Nephron progenitor cell (in vitro differentiated cells): ENCODE results near the gene POLR1A.
A peak's percentile ranks its signal among the peaks of the same experiment; 100 is the strongest.
"Not testable (repeated sequence)": the region's sequence is repeated elsewhere in the genome, so short reads cannot be mapped to it uniquely, and the experiment has no call there.

ENCODE experiments used
- DNase-seq: peaks from one replicate; pipeline ENCODE4 v3.0.0; 2021
- H3K27ac Mint-ChIP-seq: 2 replicates; pipeline ENCODE4 v1.8.0; 2021; ENCODE audit warnings: mild to moderate bottlenecking, moderate library complexity, mixed read lengths
- H3K27me3 Mint-ChIP-seq: 2 replicates; pipeline ENCODE4 v1.8.0; 2021; ENCODE audit warnings: mild to moderate bottlenecking, low read depth, mixed read lengths; ENCODE audit not compliant: poor library complexity
- H3K36me3 Mint-ChIP-seq: 2 replicates; pipeline ENCODE4 v1.8.0; 2021; ENCODE audit warnings: low read depth, mixed read lengths
- H3K4me1 Mint-ChIP-seq: 2 replicates; pipeline ENCODE4 v1.8.0; 2021; ENCODE audit warnings: mixed read lengths
- H3K4me3 Mint-ChIP-seq: 2 replicates; pipeline ENCODE4 v1.8.0; 2021; ENCODE audit warnings: mild to moderate bottlenecking, moderate library complexity, mixed read lengths
- H3K9me3 Mint-ChIP-seq: 2 replicates; pipeline ENCODE4 v1.8.0; 2021; ENCODE audit warnings: mild to moderate bottlenecking, moderate library complexity, mixed read lengths
- TF ChIP-seq, protein P1 (sequence below): fragments of 200-600 bp; sonication (generic); IDR thresholded peaks from 2 replicates; pipeline ENCODE4 v1.5.0; 2021; ENCODE audit warnings: antibody characterized with exemption

POLR1A gene

DNA sequence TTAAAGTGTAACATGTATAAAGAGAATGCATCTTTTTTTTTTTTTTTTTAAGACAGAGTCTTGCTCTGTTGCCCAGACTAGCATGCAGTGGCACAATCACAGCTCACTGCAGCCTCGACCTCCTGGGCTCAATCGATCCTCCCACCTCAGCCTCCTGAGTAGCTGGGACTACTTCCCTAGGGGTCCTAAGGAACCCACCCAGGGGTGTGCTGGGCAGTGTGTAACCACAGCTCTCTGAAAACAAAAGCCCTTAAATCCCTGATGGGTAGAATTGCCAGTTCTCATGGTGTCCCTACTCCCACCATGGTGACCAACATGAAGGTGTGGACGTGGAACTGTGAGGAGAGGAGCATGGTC is 111.3 kb downstream of the POLR1A start:
- TF ChIP-seq, protein P1, sequence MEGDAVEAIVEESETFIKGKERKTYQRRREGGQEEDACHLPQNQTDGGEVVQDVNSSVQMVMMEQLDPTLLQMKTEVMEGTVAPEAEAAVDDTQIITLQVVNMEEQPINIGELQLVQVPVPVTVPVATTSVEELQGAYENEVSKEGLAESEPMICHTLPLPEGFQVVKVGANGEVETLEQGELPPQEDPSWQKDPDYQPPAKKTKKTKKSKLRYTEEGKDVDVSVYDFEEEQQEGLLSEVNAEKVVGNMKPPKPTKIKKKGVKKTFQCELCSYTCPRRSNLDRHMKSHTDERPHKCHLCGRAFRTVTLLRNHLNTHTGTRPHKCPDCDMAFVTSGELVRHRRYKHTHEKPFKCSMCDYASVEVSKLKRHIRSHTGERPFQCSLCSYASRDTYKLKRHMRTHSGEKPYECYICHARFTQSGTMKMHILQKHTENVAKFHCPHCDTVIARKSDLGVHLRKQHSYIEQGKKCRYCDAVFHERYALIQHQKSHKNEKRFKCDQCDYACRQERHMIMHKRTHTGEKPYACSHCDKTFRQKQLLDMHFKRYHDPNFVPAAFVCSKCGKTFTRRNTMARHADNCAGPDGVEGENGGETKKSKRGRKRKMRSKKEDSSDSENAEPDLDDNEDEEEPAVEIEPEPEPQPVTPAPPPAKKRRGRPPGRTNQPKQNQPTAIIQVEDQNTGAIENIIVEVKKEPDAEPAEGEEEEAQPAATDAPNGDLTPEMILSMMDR = no peak
- Mint-ChIP-seq H3K27ac (no peak overlapping the region), H3K27me3 (no peaks in the 10 kb centered on the region), H3K4me3 (no peak overlapping the region), H3K4me1 (peaks cover 33% of the 10 kb centered on the region), H3K9me3 (no peaks in the 10 kb centered on the region), H3K36me3 (no peaks in the 10 kb centered on the region)
- DNase-seq = no peak

DNA sequence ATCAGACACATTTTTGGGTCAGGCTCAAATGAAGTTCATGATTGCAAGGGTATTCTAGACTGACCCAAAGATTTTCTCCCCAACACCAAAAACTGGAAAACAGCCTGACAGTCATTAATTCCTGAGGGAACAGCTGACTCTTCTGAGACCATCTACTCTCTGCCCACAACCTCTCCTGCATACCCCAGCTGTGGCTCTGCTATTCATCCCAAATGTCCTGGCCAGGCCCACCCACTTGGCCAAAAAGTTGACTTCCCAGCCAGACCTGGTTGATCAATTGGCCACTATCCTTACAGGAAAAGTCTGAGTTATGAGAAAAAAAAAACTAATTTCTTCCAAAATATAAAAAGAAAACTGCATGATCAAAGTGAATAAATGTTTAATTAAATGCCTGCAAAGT is 113.1 kb downstream of the POLR1A start:
- Mint-ChIP-seq H3K36me3 (no peaks in the 10 kb centered on the region), H3K27ac (no peak overlapping the region), H3K27me3 (no peaks in the 10 kb centered on the region), H3K4me3 (no peak overlapping the region), H3K4me1 (peaks cover 33% of the 10 kb centered on the region), H3K9me3 (no peaks in the 10 kb centered on the region)
- DNase-seq = no peak
- TF ChIP-seq, protein P1 = no peak

DNA sequence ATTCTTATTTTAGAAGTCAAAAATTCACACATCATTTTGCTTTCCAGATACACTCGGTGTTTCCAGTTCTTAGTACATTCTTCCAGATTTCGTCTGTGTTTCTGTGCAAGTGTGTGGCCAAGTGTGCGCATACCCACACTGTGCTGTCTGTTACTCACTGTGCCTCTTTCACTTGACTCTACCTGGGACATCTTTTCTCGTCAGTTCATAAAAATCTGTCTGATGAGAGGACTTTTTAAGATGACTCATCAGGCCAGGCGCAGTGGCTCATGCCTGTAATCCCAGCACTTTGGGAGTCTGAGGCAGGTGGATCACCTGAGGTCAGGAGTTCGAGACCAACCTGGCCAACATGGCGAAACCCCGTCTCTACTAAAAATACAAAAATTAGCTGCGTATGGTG is 113.6 kb downstream of the POLR1A start:
- H3K4me1 Mint-ChIP-seq = peaks cover 33% of the 10 kb centered on the region
- not testable (repeated sequence) for H3K4me3 Mint-ChIP-seq, H3K36me3 Mint-ChIP-seq

DNA sequence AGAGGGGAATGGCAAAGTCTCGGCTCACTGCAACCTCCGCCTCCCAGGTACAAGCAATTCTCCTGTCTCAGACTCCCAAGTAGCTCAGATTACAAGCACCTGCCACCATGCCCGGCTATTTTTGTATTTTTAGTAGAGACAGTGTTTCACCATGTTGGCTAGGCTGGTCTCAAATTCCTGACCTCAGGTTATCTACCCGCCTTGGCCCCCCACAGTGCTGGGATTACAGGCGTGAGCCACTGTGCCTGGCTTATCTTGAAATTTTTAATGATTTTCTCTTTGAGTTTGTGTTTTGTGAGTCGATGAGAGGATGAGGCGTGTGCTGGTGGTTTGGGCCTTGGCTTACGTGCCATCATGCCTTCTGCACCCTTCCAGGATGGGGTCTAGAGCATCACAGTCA is 115.6 kb downstream of the POLR1A start:
- peak overlapping the region; percentile 8 for H3K27ac Mint-ChIP-seq
- H3K4me3 Mint-ChIP-seq = no peak overlapping the region
- no peaks in the 10 kb centered on the region for H3K36me3 Mint-ChIP-seq
- H3K27me3 Mint-ChIP-seq = peaks cover 4% of the 10 kb centered on the region
- peaks cover 4% of the 10 kb centered on the region for H3K9me3 Mint-ChIP-seq
- TF ChIP-seq, protein P1 = no peak
- H3K4me1 Mint-ChIP-seq = peaks cover 29% of the 10 kb centered on the region
- no peak for DNase-seq

More for the DNA sequence above, 113.6 kb downstream of the POLR1A start:
- DNase-seq, H3K27ac Mint-ChIP-seq, H3K27me3 Mint-ChIP-seq, H3K9me3 Mint-ChIP-seq: not testable (repeated sequence)

DNA sequence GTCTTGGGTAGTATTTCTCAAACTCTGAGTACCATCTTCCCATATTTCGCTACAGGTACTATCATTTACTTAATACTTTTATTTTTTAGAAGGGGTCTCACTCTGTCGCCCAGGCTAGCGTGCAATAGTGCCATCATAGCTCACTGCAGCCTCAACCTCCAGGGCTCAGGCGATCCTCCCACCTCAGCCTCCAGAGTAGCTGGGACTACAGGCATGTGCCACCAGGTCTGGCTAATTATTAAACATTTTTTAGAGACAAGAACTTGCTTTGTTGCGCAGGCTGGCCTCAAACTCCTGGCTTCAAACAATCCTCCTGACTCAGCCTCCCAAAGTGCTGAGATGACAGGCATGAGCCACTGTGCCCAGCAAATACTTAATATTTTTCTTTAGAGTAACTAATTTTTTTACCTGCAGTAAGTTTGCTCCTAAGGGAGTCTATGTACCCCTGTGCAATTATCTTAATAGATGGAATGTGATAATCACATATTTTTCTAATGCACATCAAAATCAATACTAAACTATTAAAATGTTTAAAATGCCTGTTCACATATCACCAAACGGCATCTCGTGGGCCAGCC is 116.3 kb downstream of the POLR1A start:
- H3K27me3 Mint-ChIP-seq = peaks cover 4% of the 10 kb centered on the region
- H3K9me3 Mint-ChIP-seq = peaks cover 4% of the 10 kb centered on the region
- H3K4me3 Mint-ChIP-seq = no peak overlapping the region
- H3K27ac Mint-ChIP-seq = no peak overlapping the region
- H3K36me3 Mint-ChIP-seq = no peaks in the 10 kb centered on the region
- H3K4me1 Mint-ChIP-seq = peaks cover 29% of the 10 kb centered on the region
- TF ChIP-seq, protein P1 = no peak
- no peak for DNase-seq

DNA sequence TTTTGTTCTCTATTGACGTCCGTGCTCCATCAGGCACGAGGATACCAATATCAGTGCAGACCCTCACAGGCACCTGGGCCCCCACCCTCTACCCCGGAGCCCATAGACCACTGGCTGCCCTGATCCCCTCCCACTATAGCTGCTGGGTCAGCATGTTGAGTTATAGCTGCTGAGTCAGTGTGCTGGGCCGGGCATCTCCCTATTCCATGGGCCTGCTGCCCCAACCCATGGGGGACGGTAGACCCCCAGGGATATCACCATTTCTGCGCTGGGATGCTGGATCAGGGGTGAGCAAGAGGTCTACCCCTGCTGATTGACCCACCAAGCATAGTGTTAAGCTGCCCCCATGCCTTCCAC is 116.8 kb downstream of the POLR1A start:
- Mint-ChIP-seq H3K4me3 (no peak overlapping the region), H3K27me3 (peaks cover 4% of the 10 kb centered on the region), H3K27ac (no peak overlapping the region), H3K4me1 (peaks cover 29% of the 10 kb centered on the region), H3K9me3 (peaks cover 4% of the 10 kb centered on the region), H3K36me3 (no peaks in the 10 kb centered on the region)
- TF ChIP-seq, protein P1 = no peak
- DNase-seq = no peak
